Effector memory CD8-positive, alpha-beta T cell (primary cell): ENCODE measurements around the gene B3GNT7.
"Not testable (repeated sequence)": the region's sequence is repeated elsewhere in the genome, so short reads cannot be mapped to it uniquely, and the experiment has no call there.

Experiments
- ATAC-seq: fragments of 150-1000 bp; cut with Tn5 transposase; replicated peaks from 2 replicates; pipeline ENCODE4 v1.10.0; 2021; ENCODE audit warnings: mild to moderate bottlenecking, moderate library complexity
- DNase-seq, 3 experiments: peaks; one replicate each; pipeline ENCODE4 v3.0.0; 2021
- H3K27ac Mint-ChIP-seq, 2 donors: one replicate each; pipeline ENCODE4 v1.8.0; 2022; ENCODE audit warnings: mild to moderate bottlenecking in 2 of 2, mixed read lengths in 2 of 2, moderate library complexity in 2 of 2
- H3K27me3 Mint-ChIP-seq, 2 donors: one replicate each; pipeline ENCODE4 v1.8.0; 2022; ENCODE audit warnings: mixed read lengths in 2 of 2
- H3K36me3 Mint-ChIP-seq: one replicate; pipeline ENCODE4 v1.8.0; 2022; ENCODE audit warnings: mild to moderate bottlenecking, moderate library complexity, mixed read lengths; ENCODE audit not compliant: insufficient read depth
- H3K4me1 Mint-ChIP-seq, 2 donors: one replicate each; pipeline ENCODE4 v1.8.0; 2022; ENCODE audit warnings: low read depth in 2 of 2, mixed read lengths in 2 of 2
- H3K4me3 Mint-ChIP-seq, 2 donors: one replicate each; pipeline ENCODE4 v1.8.0; 2022; ENCODE audit warnings: mild to moderate bottlenecking in 2 of 2, mixed read lengths in 2 of 2, moderate library complexity in 2 of 2
- H3K9me3 Mint-ChIP-seq, 2 donors: one replicate each; pipeline ENCODE4 v1.8.0; 2022; ENCODE audit warnings: mixed read lengths in 2 of 2

The B3GNT7 gene

DNA sequence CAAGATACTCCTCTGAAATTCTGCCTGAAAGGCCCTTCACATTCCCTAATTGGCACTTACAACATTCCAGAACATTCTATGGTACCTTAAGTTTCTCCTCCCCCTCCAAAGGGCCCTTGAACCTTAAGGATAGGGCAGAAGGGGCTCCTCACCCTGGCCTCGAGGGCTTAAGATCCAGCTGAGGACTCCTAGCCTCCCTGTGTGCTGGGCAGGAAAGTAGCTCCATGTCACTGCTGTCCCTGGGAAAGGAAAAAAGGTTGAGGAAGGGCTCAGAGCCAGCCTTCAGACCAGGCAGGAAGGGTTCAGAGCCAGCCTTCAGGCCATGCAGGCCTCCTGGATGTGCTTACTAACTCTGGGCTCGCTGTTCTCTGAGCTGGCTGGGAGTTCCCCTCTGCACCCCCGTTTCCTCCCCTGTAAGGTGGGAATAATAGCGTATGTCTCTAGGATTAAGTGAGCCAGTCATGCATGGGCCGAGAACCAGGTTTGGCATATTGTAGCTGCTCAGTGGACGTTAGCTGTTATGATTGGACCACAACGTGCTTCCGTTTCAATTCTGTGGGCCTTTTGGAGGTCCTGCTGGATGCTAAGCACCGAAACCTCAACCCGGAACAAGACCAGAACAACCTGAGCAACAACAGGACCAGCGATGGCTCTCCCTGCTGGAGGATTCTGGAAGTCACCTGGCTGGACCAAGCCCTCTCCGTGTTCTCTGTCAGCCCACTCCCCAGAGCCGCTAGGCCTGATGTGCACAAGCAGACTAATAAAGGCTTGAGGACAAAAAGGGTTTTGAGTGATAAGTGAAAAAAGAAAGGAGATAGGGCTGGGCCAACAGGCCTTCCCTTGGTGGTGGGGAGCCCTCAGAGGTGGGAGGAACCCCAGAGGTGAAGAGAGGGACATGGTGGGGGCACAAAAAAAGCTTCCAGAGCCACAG is 1.0 kb upstream of the B3GNT7 start:
- peak overlapping the region in 1 of 2 donors; percentile 91 for H3K27ac Mint-ChIP-seq
- H3K4me3 Mint-ChIP-seq = peak overlapping the region; percentile 62 to 81
- H3K9me3 Mint-ChIP-seq = no peaks in the 10 kb centered on the region
- DNase-seq (no peak), ATAC-seq (peak; percentile 47)
- peaks cover 28 to 73% of the 10 kb centered on the region in 2 donors for H3K27me3 Mint-ChIP-seq
- H3K36me3 Mint-ChIP-seq = peaks cover 17% of the 10 kb centered on the region
- H3K4me1 Mint-ChIP-seq = peaks cover 18 to 28% of the 10 kb centered on the region in 2 donors

DNA sequence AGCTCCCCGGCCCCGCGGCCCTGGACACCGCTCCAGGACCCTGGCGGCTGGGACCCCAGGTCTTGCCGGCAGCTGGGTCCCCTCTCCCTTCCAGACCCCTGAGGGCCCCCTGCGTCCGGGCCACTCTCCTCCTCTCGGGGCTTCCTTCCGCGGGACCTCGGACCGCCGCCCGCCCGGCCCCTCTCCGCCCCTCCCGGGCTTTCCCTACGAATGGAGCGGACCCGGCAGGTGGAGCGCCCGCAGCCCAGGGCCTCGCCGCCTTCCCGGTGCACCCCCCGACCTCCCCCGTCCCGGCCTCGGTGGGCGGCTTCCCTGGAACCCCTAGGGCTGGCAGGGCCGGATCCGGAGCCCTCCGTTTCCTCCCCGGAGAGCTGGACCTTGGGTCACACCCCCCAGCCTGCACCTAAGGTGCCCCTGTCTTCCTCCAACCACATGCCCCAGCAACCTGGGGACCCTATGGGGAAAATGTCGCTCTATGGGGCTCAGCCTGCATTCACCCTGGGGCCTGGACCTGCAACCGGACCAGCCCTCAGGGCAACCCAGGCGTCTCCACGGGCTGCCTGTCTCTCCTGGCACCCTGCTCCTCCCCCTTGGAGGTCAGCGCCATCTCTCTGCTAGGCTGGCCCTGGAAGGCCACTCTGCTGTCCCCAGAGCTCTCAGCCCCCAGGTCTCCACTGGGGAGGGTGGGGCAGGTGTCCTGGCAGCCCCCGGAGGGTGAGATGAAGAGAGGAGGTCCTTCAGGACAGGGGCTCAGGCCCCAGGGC is 730 bp downstream of the B3GNT7 start:
- peaks cover 28 to 61% of the 10 kb centered on the region in 2 donors for H3K27me3 Mint-ChIP-seq
- peak overlapping the region; percentile 63 to 73 for H3K4me3 Mint-ChIP-seq
- H3K36me3 Mint-ChIP-seq = peaks cover 16% of the 10 kb centered on the region

DNA sequence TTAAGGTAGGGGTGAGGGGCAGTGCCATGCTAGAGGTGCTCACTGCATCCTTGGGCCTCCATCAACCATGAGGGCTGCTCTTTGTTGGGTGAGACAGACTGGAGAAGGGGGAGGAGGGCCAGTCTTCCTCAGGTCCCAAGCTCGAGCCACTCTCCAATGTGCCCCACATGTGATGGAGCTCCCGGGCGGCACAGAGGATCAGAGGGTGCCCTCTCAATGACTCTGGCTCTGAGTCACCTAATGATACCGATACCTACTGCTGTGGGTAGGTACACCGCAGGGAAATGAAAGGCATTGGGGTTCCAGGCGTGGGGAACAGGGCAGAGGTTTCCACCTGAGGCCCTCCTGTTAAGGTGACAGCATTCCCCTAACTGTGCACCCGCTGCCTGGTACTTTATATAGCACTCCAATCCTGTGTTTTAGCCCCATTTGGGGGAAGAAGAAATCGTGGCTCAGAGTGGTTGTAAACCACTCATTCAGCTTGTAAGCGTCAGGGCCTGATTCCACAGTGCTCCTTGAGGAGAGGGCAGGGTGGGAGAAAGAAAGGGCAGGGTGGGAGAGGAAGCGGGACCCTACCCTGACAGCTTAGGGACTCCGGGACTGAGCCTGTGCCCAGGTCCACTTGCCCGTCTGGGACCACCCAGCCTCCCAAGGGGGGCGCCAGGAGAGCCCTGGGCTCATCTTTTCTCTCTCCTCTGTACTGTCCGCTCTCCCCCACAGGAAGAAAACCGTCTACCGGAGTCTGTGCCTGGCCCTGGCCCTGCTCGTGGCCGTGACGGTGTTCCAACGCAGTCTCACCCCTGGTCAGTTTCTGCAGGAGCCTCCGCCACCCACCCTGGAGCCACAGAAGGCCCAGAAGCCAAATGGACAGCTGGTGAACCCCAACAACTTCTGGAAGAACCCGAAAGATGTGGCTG is 1.8 kb downstream of the B3GNT7 start:
- H3K9me3 Mint-ChIP-seq = no peaks in the 10 kb centered on the region
- peaks cover 21 to 51% of the 10 kb centered on the region in 2 donors for H3K27me3 Mint-ChIP-seq
- DNase-seq (no peak), ATAC-seq (no peak)
- H3K27ac Mint-ChIP-seq = peak overlapping the region in 1 of 2 donors; percentile 68
- H3K4me3 Mint-ChIP-seq = peak overlapping the region; percentile 63 to 73
- peaks cover 16% of the 10 kb centered on the region for H3K36me3 Mint-ChIP-seq
- peaks cover 18 to 24% of the 10 kb centered on the region in 2 donors for H3K4me1 Mint-ChIP-seq

More for the DNA sequence above, 730 bp downstream of the B3GNT7 start:
- peaks cover 18 to 27% of the 10 kb centered on the region in 2 donors for H3K4me1 Mint-ChIP-seq
- H3K9me3 Mint-ChIP-seq = no peaks in the 10 kb centered on the region
- no peak for DNase-seq
- H3K27ac Mint-ChIP-seq = peak overlapping the region in 1 of 2 donors; percentile 68
- no peak for ATAC-seq

DNA sequence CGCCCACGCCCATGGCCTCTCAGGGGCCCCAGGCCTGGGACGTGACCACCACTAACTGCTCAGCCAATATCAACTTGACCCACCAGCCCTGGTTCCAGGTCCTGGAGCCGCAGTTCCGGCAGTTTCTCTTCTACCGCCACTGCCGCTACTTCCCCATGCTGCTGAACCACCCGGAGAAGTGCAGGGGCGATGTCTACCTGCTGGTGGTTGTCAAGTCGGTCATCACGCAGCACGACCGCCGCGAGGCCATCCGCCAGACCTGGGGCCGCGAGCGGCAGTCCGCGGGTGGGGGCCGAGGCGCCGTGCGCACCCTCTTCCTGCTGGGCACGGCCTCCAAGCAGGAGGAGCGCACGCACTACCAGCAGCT is 2.4 kb downstream of the B3GNT7 start:
- Mint-ChIP-seq H3K27me3 (peaks cover 21 to 44% of the 10 kb centered on the region in 2 donors), H3K9me3 (no peaks in the 10 kb centered on the region), H3K4me3 (no peak overlapping the region), H3K27ac (no peak overlapping the region), H3K4me1 (peaks cover 18 to 24% of the 10 kb centered on the region in 2 donors), H3K36me3 (peaks cover 16% of the 10 kb centered on the region)
- DNase-seq = no peak
- ATAC-seq = no peak

DNA sequence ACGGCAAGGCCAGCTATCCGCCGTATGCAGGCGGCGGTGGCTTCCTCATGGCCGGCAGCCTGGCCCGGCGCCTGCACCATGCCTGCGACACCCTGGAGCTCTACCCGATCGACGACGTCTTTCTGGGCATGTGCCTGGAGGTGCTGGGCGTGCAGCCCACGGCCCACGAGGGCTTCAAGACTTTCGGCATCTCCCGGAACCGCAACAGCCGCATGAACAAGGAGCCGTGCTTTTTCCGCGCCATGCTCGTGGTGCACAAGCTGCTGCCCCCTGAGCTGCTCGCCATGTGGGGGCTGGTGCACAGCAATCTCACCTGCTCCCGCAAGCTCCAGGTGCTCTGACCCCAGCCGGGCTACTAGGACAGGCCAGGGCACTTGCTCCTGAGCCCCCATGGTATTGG is 3.1 kb downstream of the B3GNT7 start:
- H3K27ac Mint-ChIP-seq = no peak overlapping the region
- ATAC-seq (no peak), DNase-seq (no peak)
- peaks cover 13% of the 10 kb centered on the region for H3K36me3 Mint-ChIP-seq
- H3K9me3 Mint-ChIP-seq = no peaks in the 10 kb centered on the region
- H3K4me1 Mint-ChIP-seq = peaks cover 11 to 19% of the 10 kb centered on the region in 2 donors
- no peak overlapping the region for H3K4me3 Mint-ChIP-seq
- peaks cover 20 to 38% of the 10 kb centered on the region in 2 donors for H3K27me3 Mint-ChIP-seq

DNA sequence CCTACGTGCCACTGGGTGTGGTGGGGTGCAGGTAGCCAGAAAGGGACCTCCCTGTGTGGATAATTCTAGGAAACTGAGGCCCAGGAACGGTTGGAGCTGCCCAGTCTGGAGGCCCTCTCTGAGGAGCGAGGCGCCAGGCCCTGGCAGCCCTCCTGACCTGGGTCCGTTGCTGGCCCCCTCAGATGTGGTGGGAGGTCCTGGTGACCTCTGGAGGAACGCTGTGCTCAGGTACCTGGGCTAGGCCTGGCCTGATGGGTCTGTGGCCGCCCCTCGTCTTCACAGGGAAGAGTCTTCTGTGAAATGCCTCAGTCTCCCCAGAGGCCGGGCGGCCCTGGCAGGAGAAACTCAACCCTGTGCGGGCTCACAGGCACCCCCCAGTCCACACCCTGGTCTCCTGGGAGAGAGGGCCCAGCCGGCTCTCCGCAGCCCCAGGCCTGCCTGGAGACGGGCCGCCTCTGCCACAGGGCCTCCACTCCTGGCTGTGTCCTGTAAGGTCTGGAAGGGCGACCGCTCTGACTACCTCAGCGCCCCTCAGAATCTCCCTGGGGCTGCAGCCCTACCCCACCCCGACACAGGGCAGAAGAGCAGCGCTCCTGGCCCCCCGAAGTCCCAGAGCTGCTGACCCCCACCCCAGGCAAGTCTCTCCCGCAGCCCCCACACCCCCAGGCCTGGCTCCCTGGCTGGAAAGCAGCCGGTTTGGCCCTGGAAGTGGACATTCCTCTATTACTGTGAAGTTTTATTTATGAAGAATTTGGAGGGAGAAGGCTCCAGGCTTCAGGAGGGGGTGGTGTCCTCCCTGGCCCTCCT is 3.7 kb downstream of the B3GNT7 start:
- Mint-ChIP-seq H3K36me3 (peaks cover 6% of the 10 kb centered on the region), H3K9me3 (no peaks in the 10 kb centered on the region), H3K27me3 (peaks cover 17 to 31% of the 10 kb centered on the region in 2 donors), H3K4me1 (peaks cover 9 to 14% of the 10 kb centered on the region in 2 donors), H3K27ac (no peak overlapping the region), H3K4me3 (no peak overlapping the region)
- DNase-seq = no peak
- ATAC-seq = no peak

DNA sequence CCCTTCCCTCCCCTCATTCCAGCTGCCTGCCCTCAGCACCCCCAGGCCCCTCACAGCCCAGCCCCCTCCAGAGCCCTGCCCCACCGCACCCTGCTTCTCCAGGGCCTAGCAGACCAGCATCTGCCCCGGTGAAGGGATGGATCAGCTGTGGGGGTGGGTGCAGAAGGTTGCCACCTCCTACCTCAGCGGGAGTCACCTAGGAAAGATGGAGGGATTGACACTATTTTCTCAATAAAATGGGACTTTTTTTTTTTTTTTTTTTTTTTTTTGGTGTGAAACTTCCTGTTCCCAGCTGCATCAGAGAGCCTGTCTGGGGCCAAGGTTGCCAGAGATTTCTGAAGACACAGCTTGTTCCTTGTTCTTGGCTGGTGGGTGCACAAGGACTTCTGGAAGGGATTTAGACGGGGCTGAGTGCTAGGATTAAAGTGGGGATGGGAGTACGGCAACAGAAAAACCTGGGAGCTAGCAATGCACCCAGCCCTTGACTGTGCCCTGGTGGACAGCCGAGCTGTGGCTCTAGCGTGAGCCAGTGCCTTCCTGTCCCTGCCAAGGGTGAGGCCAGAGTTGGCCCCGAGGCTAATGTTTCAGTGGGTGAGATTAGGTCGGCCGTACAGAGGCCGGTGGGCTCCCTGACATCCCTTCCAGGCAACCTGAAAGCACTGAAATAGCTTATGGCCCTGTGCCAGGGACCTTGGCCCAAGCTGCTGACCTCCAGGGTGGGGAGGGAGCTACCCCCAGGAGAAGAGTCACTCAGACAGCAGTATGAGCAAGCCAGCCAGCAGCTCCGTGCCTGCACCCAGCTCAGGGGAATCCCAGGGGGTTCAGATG is 4.6 kb downstream of the B3GNT7 start:
- DNase-seq = no peak
- Mint-ChIP-seq H3K4me1 (peaks cover 4 to 8% of the 10 kb centered on the region in 2 donors), H3K27ac (no peak overlapping the region), H3K27me3 (peaks cover 10 to 23% of the 10 kb centered on the region in 2 donors), H3K36me3 (peaks cover 5% of the 10 kb centered on the region), H3K9me3 (no peaks in the 10 kb centered on the region), H3K4me3 (no peak overlapping the region)
- no peak for ATAC-seq

DNA sequence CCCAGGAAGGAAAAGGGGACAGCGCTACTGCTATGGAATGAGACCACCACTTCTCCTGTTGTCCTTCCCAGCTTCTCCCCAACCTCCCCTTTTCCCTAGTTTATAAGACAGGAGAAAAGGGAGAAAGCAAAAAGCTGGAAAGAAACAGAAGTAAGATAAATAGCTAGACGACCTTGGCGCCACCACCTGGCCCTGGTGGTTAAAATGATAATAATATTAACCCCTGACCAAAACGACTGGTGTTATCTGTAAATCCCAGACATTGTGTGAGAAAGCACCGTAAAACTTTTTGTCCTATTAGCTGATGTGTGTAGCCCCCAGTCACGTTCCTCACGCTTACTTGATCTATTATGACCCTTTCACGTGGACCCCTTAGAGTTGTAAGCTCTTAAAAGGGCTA is 5.2 kb downstream of the B3GNT7 start:
- DNase-seq, H3K4me1 Mint-ChIP-seq, H3K4me3 Mint-ChIP-seq, H3K36me3 Mint-ChIP-seq, H3K9me3 Mint-ChIP-seq, H3K27ac Mint-ChIP-seq, ATAC-seq: not testable (repeated sequence)
- H3K27me3 Mint-ChIP-seq = peaks cover 9 to 20% of the 10 kb centered on the region in 2 donors

DNA sequence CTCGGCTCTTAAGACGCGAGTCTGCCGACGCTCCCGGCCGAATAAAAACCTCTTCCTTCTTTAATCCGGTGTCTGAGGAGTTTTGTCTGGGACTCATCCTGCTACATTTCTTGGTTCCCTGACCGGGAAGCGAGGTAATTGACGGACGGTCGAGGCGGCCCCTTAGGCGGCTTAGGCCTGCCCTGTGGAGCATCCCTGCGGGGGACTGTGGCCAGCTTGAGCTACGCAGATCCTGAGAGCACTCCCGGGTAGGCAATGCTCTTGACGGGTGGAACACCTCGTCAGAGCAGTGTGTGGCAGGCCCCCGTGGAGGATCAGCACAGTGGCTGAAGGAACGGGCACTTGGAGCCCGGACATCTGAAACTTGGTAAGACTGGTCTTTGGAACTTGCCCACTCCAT is 5.6 kb downstream of the B3GNT7 start:
- not testable (repeated sequence) for DNase-seq, H3K9me3 Mint-ChIP-seq, ATAC-seq, H3K36me3 Mint-ChIP-seq, H3K27ac Mint-ChIP-seq, H3K4me3 Mint-ChIP-seq
- peaks cover 9 to 20% of the 10 kb centered on the region in 2 donors for H3K27me3 Mint-ChIP-seq
- peaks cover 10 to 13% of the 10 kb centered on the region in 2 donors for H3K4me1 Mint-ChIP-seq

DNA sequence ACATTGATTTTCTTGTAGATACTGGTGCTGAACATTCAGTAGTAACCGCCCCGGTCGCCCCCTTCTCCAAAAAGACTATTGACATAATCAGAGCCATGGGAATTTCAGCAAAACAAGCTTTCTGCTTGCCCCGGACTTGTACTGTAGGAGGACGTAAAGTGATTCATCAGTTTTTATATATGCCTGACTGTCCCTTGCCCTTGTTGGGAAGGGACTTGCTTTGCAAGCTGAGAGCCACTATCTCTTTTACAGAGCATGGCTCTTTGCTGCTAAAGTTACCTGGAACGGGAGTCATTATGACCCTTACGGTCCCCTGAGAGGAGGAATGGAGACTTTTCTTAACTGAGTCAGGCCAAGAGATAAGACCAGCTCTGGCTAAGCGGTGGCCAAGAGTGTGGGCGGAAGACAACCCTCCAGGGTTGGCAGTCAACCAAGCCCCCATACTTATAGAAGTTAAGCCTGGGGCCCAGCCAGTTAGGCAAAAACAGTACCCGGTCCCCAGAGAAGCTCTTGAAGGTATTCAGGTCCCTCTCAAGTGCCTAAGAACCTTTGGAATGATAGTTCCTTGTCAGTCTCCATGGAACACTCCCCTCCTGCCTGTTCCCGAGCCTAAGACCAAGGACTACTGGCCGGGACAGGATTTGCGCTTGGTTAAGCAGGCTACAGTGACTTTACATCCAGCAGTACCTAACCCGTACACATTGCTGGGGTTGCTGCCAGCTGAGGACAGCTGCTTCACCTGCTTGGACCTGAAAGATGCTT is 8.1 kb downstream of the B3GNT7 start:
- H3K36me3 Mint-ChIP-seq, ATAC-seq, H3K27me3 Mint-ChIP-seq, H3K9me3 Mint-ChIP-seq, H3K27ac Mint-ChIP-seq, DNase-seq, H3K4me1 Mint-ChIP-seq, H3K4me3 Mint-ChIP-seq: not testable (repeated sequence)

DNA sequence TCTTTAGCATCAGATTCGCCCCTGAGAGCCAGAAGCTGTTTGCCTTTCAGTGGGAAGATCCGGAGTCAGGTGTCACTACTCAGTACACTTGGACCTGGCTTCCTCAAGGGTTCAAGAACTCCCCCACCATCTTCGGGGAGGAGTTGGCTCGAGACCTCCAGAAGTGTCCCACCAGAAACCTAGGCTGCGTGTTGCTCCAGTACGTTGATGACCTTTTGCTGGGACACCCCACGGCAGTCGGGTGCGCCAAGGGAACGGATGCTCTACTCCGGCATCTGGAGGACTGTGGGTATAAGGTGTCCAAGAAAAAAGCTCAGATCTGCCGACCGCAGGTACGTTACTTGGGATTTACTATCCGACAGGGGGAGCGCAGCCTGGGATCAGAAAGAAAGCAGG is 8.7 kb downstream of the B3GNT7 start:
- not testable (repeated sequence) for H3K27ac Mint-ChIP-seq, H3K4me1 Mint-ChIP-seq, DNase-seq, H3K27me3 Mint-ChIP-seq, H3K9me3 Mint-ChIP-seq, H3K36me3 Mint-ChIP-seq, ATAC-seq, H3K4me3 Mint-ChIP-seq
